HEK293T (cell line): ENCODE data around the gene ZNF408.

ENCODE experiments used
- BHLHE40 ChIP-seq: fragments of 450-650 bp; IDR thresholded peaks from 2 replicates; pipeline ENCODE4 v1.6.1; 2016; ENCODE audit warnings: mild to moderate bottlenecking, moderate library complexity, borderline replicate concordance
- FOXM1 ChIP-seq: fragments of 450-650 bp; IDR thresholded peaks from 2 replicates; pipeline ENCODE4 v1.6.1; 2017; ENCODE audit warnings: mild to moderate bottlenecking, borderline replicate concordance
- TARDBP ChIP-seq: fragments of 450-650 bp; IDR thresholded peaks from 2 replicates; pipeline ENCODE4 v1.6.1; 2016

DNA sequence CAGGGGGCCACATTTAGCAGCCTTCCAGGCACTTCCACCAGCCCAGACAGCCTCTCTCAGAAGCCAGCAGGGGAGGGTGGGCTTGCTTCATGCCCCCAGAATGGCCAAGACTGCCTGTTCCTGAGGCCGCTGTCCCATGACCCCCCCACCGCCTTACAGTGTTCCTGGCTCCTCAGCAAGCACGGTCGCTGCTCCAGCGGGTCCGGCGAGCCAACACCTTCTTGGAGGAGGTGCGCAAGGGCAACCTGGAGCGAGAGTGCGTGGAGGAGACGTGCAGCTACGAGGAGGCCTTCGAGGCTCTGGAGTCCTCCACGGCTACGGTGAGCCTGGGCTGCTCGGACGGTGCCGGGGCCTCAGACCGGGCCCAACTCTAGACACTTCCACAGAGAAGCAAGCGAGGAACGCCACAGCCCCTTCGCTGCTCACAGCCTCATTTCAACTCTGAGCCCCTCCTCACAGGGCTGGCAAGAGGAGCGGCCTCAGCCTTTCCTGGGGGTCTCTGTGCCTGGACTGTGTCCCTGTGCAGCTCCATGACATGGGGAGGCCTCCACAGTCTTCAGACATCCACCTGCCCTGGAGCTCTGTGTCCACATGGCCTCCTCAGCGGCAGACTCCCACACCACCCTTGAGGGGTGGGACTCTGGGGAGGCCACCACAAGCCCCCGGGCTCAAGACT is 18.9 kb downstream of the ZNF408 start:
- TF ChIP-seq BHLHE40 (no peak), FOXM1 (no peak), TARDBP (no peak)
